Measurements from ENCODE around the gene CCDC40.

CCDC40 gene

DNA sequence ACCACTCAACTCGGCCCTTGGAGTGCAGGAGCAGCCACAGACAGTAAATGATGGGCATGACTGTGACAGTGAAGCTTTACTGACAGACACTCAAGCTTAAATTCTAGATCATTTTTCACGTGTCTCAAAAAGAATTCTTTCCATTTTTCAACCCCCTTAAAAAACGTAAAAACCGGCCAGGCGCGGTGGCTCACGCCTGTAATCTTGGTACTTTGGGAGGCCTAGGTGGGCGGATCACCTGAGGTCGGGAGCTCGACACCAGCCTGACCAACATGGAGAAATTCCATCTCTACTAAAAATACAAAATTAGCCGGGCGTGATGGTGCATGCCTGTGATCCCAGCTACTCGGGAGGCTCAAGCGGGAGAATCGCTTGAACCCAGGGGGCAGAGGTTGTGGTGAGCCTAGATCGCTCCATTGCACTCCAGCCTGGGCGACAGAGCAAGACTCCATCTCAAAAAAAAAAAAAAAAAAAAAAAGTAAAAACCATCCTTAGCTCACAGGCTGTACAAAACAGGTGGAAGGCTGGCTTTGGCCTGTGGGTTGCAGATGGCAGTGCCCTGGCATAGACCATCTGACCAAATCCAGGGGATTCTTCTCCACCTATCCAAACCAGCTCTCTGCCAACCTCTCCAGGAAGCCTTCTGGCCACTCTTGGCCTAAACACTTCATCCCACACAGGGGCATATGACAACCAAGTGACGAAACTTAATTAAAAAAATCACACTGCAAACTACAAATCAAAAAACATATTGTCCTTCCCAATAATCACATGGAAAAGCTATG lies 19.0 kb upstream of the CCDC40 start:
- TF ChIP-seq, protein P1, sequence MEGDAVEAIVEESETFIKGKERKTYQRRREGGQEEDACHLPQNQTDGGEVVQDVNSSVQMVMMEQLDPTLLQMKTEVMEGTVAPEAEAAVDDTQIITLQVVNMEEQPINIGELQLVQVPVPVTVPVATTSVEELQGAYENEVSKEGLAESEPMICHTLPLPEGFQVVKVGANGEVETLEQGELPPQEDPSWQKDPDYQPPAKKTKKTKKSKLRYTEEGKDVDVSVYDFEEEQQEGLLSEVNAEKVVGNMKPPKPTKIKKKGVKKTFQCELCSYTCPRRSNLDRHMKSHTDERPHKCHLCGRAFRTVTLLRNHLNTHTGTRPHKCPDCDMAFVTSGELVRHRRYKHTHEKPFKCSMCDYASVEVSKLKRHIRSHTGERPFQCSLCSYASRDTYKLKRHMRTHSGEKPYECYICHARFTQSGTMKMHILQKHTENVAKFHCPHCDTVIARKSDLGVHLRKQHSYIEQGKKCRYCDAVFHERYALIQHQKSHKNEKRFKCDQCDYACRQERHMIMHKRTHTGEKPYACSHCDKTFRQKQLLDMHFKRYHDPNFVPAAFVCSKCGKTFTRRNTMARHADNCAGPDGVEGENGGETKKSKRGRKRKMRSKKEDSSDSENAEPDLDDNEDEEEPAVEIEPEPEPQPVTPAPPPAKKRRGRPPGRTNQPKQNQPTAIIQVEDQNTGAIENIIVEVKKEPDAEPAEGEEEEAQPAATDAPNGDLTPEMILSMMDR (IDR thresholded peaks at IDR 0.05; ENCODE audit: insufficient read depth, low read length, poor library complexity, severe bottlenecking) = no peak
- Histone ChIP-seq H3K36me3 (ENCODE audit: control insufficient read depth, insufficient read depth, low read length) (no peaks in the 10 kb centered on the region), H3K27me3 (replicated peaks; ENCODE audit: control insufficient read depth, insufficient read depth, low read length) (no peaks in the 10 kb centered on the region; the same call in 1 of the 2 replicates), H3K4me3 (replicated peaks; ENCODE audit: low read depth, low read length) (no peak overlapping the region)
- DNase-seq (ENCODE audit: extremely low read depth, insufficient read length) = no peak

DNA sequence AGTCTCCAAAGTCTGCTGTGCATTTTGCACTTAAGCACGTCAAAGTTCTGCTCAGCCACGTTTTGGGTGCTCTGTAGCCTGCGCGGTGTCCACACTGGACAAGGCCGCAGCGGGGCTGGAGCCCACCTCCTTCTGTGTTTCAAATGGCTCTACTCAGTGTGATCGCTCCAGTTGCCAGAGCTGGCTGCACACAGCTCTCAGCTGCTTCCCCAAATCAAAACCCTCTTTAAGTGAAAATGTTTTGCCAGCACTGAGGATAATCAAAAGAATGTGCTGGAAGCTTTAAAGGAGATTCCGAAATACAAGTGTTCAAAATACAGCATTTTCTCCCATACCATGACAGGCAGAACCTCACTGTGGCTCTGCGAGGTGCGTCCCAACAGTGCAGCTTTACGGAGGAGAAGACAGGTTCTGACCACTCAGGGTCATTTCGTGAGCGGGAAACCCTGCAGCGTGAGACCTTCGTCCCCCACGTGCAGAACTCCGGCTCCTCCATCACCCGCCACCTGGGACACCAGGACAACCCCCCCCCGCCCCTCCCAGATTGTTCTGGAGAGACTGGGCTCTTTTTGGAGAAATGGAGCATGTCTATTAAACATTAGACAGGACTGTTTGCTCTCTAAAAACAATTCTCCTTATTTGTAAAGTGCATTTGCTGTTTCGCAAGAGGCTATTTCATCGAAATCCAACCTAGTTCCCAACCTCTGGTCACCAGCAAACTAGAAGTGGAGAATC lies 17.4 kb upstream of the CCDC40 start:
- Histone ChIP-seq H3K27me3 (replicated peaks; ENCODE audit: control insufficient read depth, insufficient read depth, low read length) (no peaks in the 10 kb centered on the region; the same call in 1 of the 2 replicates), H3K36me3 (ENCODE audit: control insufficient read depth, insufficient read depth, low read length) (no peaks in the 10 kb centered on the region), H3K4me3 (replicated peaks; ENCODE audit: low read depth, low read length) (no peak overlapping the region)
- DNase-seq (ENCODE audit: extremely low read depth, insufficient read length) = no peak
- TF ChIP-seq, protein P1 (IDR thresholded peaks at IDR 0.05; ENCODE audit: insufficient read depth, low read length, poor library complexity, severe bottlenecking) = no peak

DNA sequence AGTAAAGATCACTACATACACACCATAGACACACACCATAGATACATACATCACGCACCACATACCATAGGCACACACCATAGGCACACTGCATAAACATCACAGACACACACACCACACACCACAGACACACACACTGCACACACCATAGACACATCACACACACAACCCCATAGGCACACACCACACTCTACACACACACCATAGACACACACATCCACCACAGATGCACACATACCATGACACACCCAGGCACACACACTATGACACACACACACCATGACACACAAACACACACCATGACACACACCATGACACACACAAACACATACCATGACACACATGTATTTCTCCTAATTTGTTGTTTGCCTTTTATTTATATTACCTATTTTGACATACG lies 14.8 kb upstream of the CCDC40 start:
- DNase-seq (ENCODE audit: extremely low read depth, insufficient read length) = no peak
- Histone ChIP-seq H3K4me3 (replicated peaks; ENCODE audit: low read depth, low read length) (no peak overlapping the region), H3K36me3 (ENCODE audit: control insufficient read depth, insufficient read depth, low read length) (no peaks in the 10 kb centered on the region), H3K27me3 (replicated peaks; ENCODE audit: control insufficient read depth, insufficient read depth, low read length) (no peaks in the 10 kb centered on the region; the same call in 1 of the 2 replicates)
- TF ChIP-seq, protein P1 (IDR thresholded peaks at IDR 0.05; ENCODE audit: insufficient read depth, low read length, poor library complexity, severe bottlenecking) = no peak

DNA sequence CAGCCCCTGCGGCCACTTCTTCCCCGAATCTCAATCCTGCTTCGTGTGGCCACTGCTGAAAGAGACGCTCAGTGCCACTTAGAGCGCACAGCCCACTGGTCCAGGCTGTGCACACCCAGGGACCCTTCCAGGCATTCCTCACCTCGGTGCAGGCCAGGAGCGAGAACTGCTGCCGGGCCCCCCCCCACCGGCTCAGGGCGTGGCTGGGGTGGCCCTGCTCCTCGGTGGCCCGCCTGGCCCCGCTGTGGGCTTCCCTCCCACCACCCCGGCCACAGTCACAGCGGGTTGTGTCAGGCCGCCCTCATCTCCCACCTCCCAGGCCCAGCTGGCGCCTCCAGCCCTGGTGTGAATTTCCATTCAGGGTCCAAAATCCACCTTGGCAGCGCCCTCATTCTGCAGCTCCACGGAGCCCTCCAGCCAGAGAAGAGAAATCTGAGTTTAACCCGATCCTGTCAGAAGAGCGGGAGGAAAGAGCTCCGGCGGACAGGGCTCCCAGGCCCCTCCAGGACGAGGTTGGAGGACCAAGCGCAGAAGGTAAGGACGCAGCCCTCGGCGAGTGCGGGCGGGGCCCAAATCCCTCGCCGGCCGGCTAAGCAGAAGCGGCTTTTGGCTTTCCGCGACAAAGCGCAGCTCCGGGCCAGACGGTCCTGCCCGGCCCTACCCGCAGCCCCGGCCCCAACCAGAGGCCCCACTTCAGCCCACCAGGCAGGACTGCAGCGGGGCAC lies 12.8 kb upstream of the CCDC40 start:
- no peak for DNase-seq (ENCODE audit: extremely low read depth, insufficient read length)
- no peaks in the 10 kb centered on the region; the same call in 1 of the 2 replicates for H3K27me3 ChIP-seq (replicated peaks; ENCODE audit: control insufficient read depth, insufficient read depth, low read length)
- TF ChIP-seq, protein P1 (IDR thresholded peaks at IDR 0.05; ENCODE audit: insufficient read depth, low read length, poor library complexity, severe bottlenecking) = no peak

DNA sequence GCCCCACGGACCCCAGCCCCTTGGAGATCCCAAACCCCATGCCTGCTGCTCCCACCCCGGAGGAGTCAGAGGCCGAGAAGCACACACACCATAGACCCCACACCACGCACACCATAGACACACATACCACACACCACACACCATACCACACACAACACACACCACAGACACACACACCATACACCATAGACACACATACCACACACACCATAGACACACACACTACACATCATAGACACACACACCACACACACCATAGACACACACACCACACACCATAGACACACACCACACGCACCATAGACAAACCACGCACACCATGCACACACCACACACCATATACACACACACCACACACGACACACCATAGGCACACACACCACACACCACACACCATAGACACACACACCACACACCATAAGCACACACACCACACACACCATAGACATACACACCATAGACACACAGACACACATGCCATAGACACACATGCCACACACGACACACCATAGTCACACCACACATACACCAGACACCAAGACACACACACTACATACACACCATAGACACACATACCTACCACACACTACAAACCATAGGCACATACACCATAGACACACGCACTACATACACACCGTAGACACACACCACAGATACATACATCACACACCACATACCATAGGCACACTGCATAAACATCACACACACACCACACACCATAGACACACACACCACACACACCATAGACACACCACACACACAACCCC lies 12.1 kb upstream of the CCDC40 start:
- TF ChIP-seq, protein P1 (IDR thresholded peaks at IDR 0.05; ENCODE audit: insufficient read depth, low read length, poor library complexity, severe bottlenecking) = no peak
- no peak overlapping the region for H3K4me3 ChIP-seq (replicated peaks; ENCODE audit: low read depth, low read length)

More for the DNA sequence above, 12.8 kb upstream of the CCDC40 start:
- Histone ChIP-seq H3K4me3 (replicated peaks; ENCODE audit: low read depth, low read length) (no peak overlapping the region), H3K36me3 (ENCODE audit: control insufficient read depth, insufficient read depth, low read length) (no peaks in the 10 kb centered on the region)

More for the DNA sequence above, 12.1 kb upstream of the CCDC40 start:
- DNase-seq (ENCODE audit: extremely low read depth, insufficient read length) = no peak
- Histone ChIP-seq H3K27me3 (replicated peaks; ENCODE audit: control insufficient read depth, insufficient read depth, low read length) (no peaks in the 10 kb centered on the region; the same call in 1 of the 2 replicates), H3K36me3 (ENCODE audit: control insufficient read depth, insufficient read depth, low read length) (no peaks in the 10 kb centered on the region)

All from GM06990 (cell line).